HEK293 (cell line): ENCODE results near the gene GPR160.

Source experiments
- CTCF ChIA-PET: fragments of 350-600 bp; formaldehyde crosslinking; extraction: SDS; loops from one replicate; lab custom pipeline; 2021; ENCODE audit warnings: antibody characterized with exemption; lab: Yijun Ruan, JAX
- POLR2A ChIA-PET: fragments of 300-600 bp; formaldehyde crosslinking; extraction: SDS; loops from one replicate; lab custom pipeline; 2020; ENCODE audit warnings: antibody characterized with exemption, inconsistent platforms; lab: Yijun Ruan, JAX
- H3K27ac ChIP-seq: fragments of 200-500 bp; sonication (Bioruptor generic); 2 replicates; pipeline ENCODE4 v1.5.1; 2014; ENCODE audit warnings: low read depth, low read length, control low read depth, inconsistent platforms; ENCODE audit errors: extremely low read depth
- H3K36me3 ChIP-seq, 2 experiments: fragments of 200-500 bp in 1 of 2; sonication (Bioruptor generic) in 1 of 2; 1 replicate in 1 of 2; 2 replicates in 1 of 2; pipeline ENCODE4 v1.5.1; 2014 to 2017; ENCODE audit warnings: inconsistent platforms in 2 of 2, low read length in 2 of 2; ENCODE audit not compliant: control insufficient read depth in 2 of 2, insufficient read depth in 1 of 2
- H3K4me1 ChIP-seq: fragments of 200-500 bp; sonication (Bioruptor generic); 2 replicates; pipeline ENCODE4 v1.5.1; 2014; ENCODE audit warnings: mild to moderate bottlenecking, low read length, inconsistent platforms; ENCODE audit not compliant: control insufficient read depth, insufficient read depth
- H3K4me3 ChIP-seq: 2 replicates; pipeline ENCODE4 v1.5.1; 2011; ENCODE audit warnings: low read depth, mild to moderate bottlenecking, control low read depth, low read length, moderate library complexity
- H3K9me3 ChIP-seq: fragments of 200-500 bp; sonication (Bioruptor generic); 2 replicates; pipeline ENCODE4 v1.5.1; 2014; ENCODE audit warnings: low read depth, low read length, inconsistent platforms; ENCODE audit not compliant: control insufficient read depth, insufficient read depth
- FEZF1 ChIP-seq: fragments of 450-650 bp; formaldehyde crosslinking; IDR thresholded peaks from 2 replicates; pipeline ENCODE4 v1.5.1; 2016; ENCODE audit warnings: missing biosample characterization, missing genetic modification characterization
- KLF10 ChIP-seq: fragments of 450-650 bp; IDR thresholded peaks from 2 replicates; pipeline ENCODE4 v1.5.1; 2018; ENCODE audit warnings: missing biosample characterization, mild to moderate bottlenecking, missing genetic modification characterization
- REPIN1 ChIP-seq: fragments of 450-650 bp; formaldehyde crosslinking; IDR thresholded peaks from 2 replicates; pipeline ENCODE4 v1.5.1; 2017; ENCODE audit warnings: missing biosample characterization, missing genetic modification characterization, low read depth
- SALL2 ChIP-seq: fragments of 450-650 bp; formaldehyde crosslinking; IDR thresholded peaks from 2 replicates; pipeline ENCODE4 v1.5.0; 2017; ENCODE audit warnings: missing biosample characterization, mild to moderate bottlenecking, missing genetic modification characterization, borderline replicate concordance
- SP7 ChIP-seq: fragments of 450-650 bp; formaldehyde crosslinking; IDR thresholded peaks from 2 replicates; pipeline ENCODE4 v1.5.1; 2016; ENCODE audit warnings: missing biosample characterization, missing genetic modification characterization
- WT1 ChIP-seq: fragments of 450-650 bp; formaldehyde crosslinking; IDR thresholded peaks from 2 replicates; pipeline ENCODE4 v1.5.1; 2016; ENCODE audit warnings: missing biosample characterization, missing genetic modification characterization
- YY1 ChIP-seq: fragments of 450-650 bp; formaldehyde crosslinking; IDR thresholded peaks from 2 replicates; pipeline ENCODE4 v1.5.1; 2018; ENCODE audit warnings: missing biosample characterization, missing genetic modification characterization
- ZBTB8A ChIP-seq: fragments of 450-650 bp; formaldehyde crosslinking; IDR thresholded peaks from 2 replicates; pipeline ENCODE4 v1.5.1; 2016; ENCODE audit warnings: missing biosample characterization, missing genetic modification characterization
- ZNF112 ChIP-seq: fragments of 450-650 bp; formaldehyde crosslinking; IDR thresholded peaks from 2 replicates; pipeline ENCODE4 v1.5.0; 2017; ENCODE audit warnings: missing biosample characterization, missing genetic modification characterization
- ZNF169 ChIP-seq: fragments of 450-650 bp; formaldehyde crosslinking; IDR thresholded peaks from 2 replicates; pipeline ENCODE4 v1.5.1; 2016; ENCODE audit warnings: missing biosample characterization, missing genetic modification characterization
- ZNF184 ChIP-seq: fragments of 450-650 bp; IDR thresholded peaks from 2 replicates; pipeline ENCODE4 v1.5.1; 2018; ENCODE audit warnings: missing biosample characterization, mild to moderate bottlenecking, missing genetic modification characterization
- ZNF19 ChIP-seq: fragments of 450-650 bp; formaldehyde crosslinking; IDR thresholded peaks from 2 replicates; pipeline ENCODE4; 2016; ENCODE audit warnings: missing biosample characterization, missing genetic modification characterization, low read depth
- ZNF248 ChIP-seq: fragments of 450-650 bp; formaldehyde crosslinking; IDR thresholded peaks from 2 replicates; pipeline ENCODE4 v1.5.1; 2017; ENCODE audit warnings: missing biosample characterization, missing genetic modification characterization
- ZNF350 ChIP-seq: fragments of 450-650 bp; formaldehyde crosslinking; IDR thresholded peaks from 2 replicates; pipeline ENCODE4 v1.5.0; 2017; ENCODE audit warnings: missing biosample characterization, mild to moderate bottlenecking, missing genetic modification characterization
- ZNF404 ChIP-seq: fragments of 450-650 bp; formaldehyde crosslinking; IDR thresholded peaks from 2 replicates; pipeline ENCODE4 v1.5.1; 2017; ENCODE audit warnings: missing biosample characterization, missing genetic modification characterization
- ZNF416 ChIP-seq: fragments of 450-650 bp; formaldehyde crosslinking; IDR thresholded peaks from 2 replicates; pipeline ENCODE4 v1.5.1; 2016; ENCODE audit warnings: missing biosample characterization, missing genetic modification characterization
- ZNF558 ChIP-seq: fragments of 450-650 bp; formaldehyde crosslinking; IDR thresholded peaks from 2 replicates; pipeline ENCODE4 v1.5.1; 2016; ENCODE audit warnings: missing biosample characterization, missing genetic modification characterization
- ZNF621 ChIP-seq: fragments of 450-650 bp; formaldehyde crosslinking; IDR thresholded peaks from 2 replicates; pipeline ENCODE4 v1.5.1; 2017; ENCODE audit warnings: missing biosample characterization, missing genetic modification characterization
- ZNF76 ChIP-seq: fragments of 450-650 bp; formaldehyde crosslinking; IDR thresholded peaks from 2 replicates; pipeline ENCODE4; 2016; ENCODE audit warnings: low read depth, missing biosample characterization, missing genetic modification characterization, borderline replicate concordance
- ZNF776 ChIP-seq: fragments of 450-650 bp; formaldehyde crosslinking; IDR thresholded peaks from 2 replicates; pipeline ENCODE4 v1.5.0; 2017; ENCODE audit warnings: missing biosample characterization, missing genetic modification characterization, borderline replicate concordance
- ZSCAN4 ChIP-seq: fragments of 450-650 bp; formaldehyde crosslinking; IDR thresholded peaks from 2 replicates; pipeline ENCODE4 v1.5.1; 2017; ENCODE audit warnings: missing biosample characterization, missing genetic modification characterization
- TF ChIP-seq, protein P1 (sequence below): fragments of 450-650 bp; formaldehyde crosslinking; IDR thresholded peaks from 2 replicates; pipeline ENCODE4 v1.5.1; 2016; ENCODE audit warnings: missing biosample characterization, missing genetic modification characterization
- TF ChIP-seq, protein P2 (sequence below): fragments of 450-650 bp; formaldehyde crosslinking; IDR thresholded peaks from 2 replicates; pipeline ENCODE4 v1.5.1; 2017; ENCODE audit warnings: missing biosample characterization, missing genetic modification characterization
- TF ChIP-seq, protein P3 (sequence below): fragments of 450-650 bp; formaldehyde crosslinking; IDR thresholded peaks from 2 replicates; pipeline ENCODE4 v1.5.1; 2016; ENCODE audit warnings: missing biosample characterization, missing genetic modification characterization

The GPR160 gene

GRCh38 chr3:169996063-169996462 is 41.7 kb upstream of the GPR160 start:
- peaks cover 13 to 61% of the 10 kb centered on the region in 2 experiments for H3K36me3 ChIP-seq
- H3K27ac ChIP-seq = no peak overlapping the region
- no peaks in the 10 kb centered on the region for H3K4me1 ChIP-seq
- no peaks in the 10 kb centered on the region for H3K9me3 ChIP-seq
- CTCF ChIA-PET = no interaction called here
- TF ChIP-seq, protein P1, sequence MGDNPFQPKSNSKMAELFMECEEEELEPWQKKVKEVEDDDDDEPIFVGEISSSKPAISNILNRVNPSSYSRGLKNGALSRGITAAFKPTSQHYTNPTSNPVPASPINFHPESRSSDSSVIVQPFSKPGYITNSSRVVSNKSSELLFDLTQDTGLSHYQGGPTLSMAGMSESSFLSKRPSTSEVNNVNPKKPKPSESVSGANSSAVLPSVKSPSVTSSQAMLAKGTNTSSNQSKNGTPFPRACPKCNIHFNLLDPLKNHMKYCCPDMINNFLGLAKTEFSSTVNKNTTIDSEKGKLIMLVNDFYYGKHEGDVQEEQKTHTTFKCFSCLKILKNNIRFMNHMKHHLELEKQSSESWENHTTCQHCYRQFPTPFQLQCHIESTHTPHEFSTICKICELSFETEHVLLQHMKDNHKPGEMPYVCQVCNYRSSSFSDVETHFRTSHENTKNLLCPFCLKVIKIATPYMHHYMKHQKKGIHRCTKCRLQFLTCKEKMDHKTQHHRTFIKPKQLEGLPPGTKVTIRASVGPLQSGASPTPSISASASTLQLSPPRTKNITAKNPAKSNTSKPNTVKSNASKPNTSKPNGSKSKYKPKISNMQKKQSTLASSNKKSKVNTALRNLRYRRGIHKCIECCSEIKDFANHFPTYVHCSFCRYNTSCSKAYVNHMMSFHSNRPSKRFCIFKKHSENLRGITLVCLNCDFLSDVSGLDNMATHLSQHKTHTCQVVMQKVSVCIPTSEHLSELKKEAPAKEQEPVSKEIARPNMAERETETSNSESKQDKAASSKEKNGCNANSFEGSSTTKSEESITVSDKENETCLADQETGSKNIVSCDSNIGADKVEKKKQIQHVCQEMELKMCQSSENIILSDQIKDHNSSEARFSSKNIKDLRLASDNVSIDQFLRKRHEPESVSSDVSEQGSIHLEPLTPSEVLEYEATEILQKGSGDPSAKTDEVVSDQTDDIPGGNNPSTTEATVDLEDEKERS (tag by site-specific recombination) = no peak
- TF ChIP-seq FEZF1 (no peak), ZNF350 (no peak), ZNF184 (tag by site-specific recombination) (no peak)
- POLR2A ChIA-PET = no interaction called here
- H3K4me3 ChIP-seq = no peak overlapping the region

GRCh38 chr3:169998668-169999131 is 39.1 kb upstream of the GPR160 start:
- H3K27ac ChIP-seq = no peak overlapping the region
- H3K9me3 ChIP-seq = no peaks in the 10 kb centered on the region
- ChIA-PET CTCF (no interaction called here), POLR2A (no interaction called here)
- no peak overlapping the region for H3K4me3 ChIP-seq
- H3K36me3 ChIP-seq = peaks cover 0 to 37% of the 10 kb centered on the region in 2 experiments; a peak in 1 of 3 replicates
- no peaks in the 10 kb centered on the region for H3K4me1 ChIP-seq
- TF ChIP-seq ZNF621 (tag by site-specific recombination) (no peak), SP7 (tag by site-specific recombination) (no peak), ZNF169 (no peak), KLF10 (tag by site-specific recombination) (no peak), SALL2 (tag by site-specific recombination) (no peak), ZBTB8A (no peak), ZNF248 (tag by site-specific recombination) (no peak), ZNF558 (no peak), ZNF19 (tag by site-specific recombination) (no peak), WT1 (tag by site-specific recombination) (no peak), ZNF404 (tag by site-specific recombination) (no peak), ZNF76 (tag by site-specific recombination) (no peak)
- TF ChIP-seq, protein P2, sequence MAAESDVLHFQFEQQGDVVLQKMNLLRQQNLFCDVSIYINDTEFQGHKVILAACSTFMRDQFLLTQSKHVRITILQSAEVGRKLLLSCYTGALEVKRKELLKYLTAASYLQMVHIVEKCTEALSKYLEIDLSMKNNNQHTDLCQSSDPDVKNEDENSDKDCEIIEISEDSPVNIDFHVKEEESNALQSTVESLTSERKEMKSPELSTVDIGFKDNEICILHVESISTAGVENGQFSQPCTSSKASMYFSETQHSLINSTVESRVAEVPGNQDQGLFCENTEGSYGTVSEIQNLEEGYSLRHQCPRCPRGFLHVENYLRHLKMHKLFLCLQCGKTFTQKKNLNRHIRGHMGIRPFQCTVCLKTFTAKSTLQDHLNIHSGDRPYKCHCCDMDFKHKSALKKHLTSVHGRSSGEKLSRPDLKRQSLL (tag by site-specific recombination) = no peak
- TF ChIP-seq, protein P3, sequence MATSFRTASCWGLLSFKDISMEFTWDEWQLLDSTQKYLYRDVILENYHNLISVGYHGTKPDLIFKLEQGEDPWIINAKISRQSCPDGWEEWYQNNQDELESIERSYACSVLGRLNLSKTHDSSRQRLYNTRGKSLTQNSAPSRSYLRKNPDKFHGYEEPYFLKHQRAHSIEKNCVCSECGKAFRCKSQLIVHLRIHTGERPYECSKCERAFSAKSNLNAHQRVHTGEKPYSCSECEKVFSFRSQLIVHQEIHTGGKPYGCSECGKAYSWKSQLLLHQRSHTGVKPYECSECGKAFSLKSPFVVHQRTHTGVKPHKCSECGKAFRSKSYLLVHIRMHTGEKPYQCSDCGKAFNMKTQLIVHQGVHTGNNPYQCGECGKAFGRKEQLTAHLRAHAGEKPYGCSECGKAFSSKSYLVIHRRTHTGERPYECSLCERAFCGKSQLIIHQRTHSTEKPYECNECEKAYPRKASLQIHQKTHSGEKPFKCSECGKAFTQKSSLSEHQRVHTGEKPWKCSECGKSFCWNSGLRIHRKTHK (tag by site-specific recombination) = no peak

DNA sequence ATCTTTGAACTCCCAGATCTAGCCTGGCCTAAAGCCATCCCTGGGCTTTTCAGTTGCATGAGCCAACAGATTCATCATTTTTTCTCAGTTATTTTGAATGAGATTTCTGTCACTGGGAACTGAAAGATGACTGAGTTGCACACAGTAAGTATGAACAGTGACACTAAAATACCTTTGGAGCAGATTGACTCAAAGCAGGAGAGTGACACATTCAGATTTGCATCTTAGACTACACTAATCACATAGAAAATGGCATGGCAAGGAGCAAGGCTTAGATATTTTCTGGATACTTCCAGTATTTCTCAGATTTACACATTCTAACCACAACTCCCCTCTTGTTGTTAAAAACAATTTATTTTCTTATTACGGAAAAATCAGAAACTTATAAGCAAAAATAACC is 38.4 kb upstream of the GPR160 start:
- H3K27ac ChIP-seq = no peak overlapping the region
- CTCF ChIA-PET = no interaction called here
- peaks cover 0 to 30% of the 10 kb centered on the region in 2 experiments; a peak in 1 of 3 replicates for H3K36me3 ChIP-seq
- no peaks in the 10 kb centered on the region for H3K4me1 ChIP-seq
- POLR2A ChIA-PET = no interaction called here
- H3K4me3 ChIP-seq = no peak overlapping the region
- no peaks in the 10 kb centered on the region for H3K9me3 ChIP-seq
- TF ChIP-seq ZNF776 = no peak
- TF ChIP-seq YY1 (tag by site-specific recombination) = no peak
- TF ChIP-seq ZSCAN4 (tag by site-specific recombination) = no peak
- no peak for TF ChIP-seq REPIN1 (tag by site-specific recombination)
- no peak for TF ChIP-seq ZNF112
- TF ChIP-seq ZNF416 (tag by site-specific recombination) = no peak
- no peak for TF ChIP-seq ZNF404 (tag by site-specific recombination)
